ENCODE results near the gene TAL2. TPM values are rescaled to one million over a fixed set of nuclear protein-coding genes. Genes with fewer than 3 reads are reported as not detected.

Gene TAL2
- total RNA-seq = 1 to 10 TPM in 1 of 4 donors, not detected in 3; 1.1 TPM

GRCh38 chr9:105662184-105663104, at the start of gene TAL2:
TAL2 (plus strand) TSS chr9:105662457; CDS start chr9:105662497, 40 bp downstream.
- no peak for TF ChIP-seq CTCF (IDR thresholded peaks at IDR 0.05)
- ATAC-seq (ENCODE audit: low FRiP score) = no peak
- no peak for DNase-seq (ENCODE audit: low spot score)

GRCh38 chr9:105621001-105621400, 41.3 kb upstream of the TAL2 start:
- TF ChIP-seq CTCF (IDR thresholded peaks at IDR 0.05) = no peak
- ATAC-seq (ENCODE audit: low FRiP score) = no peak
- no peak for DNase-seq (ENCODE audit: low spot score)

GRCh38 chr9:105625088-105625487, 37.2 kb upstream of the TAL2 start:
- no peak for TF ChIP-seq CTCF (IDR thresholded peaks at IDR 0.05)
- no peak for ATAC-seq (ENCODE audit: low FRiP score)
- DNase-seq (ENCODE audit: low spot score) = no peak

- DNase-seq (ENCODE audit: low spot score) (no peak), ATAC-seq (ENCODE audit: low FRiP score) (no peak)
- TF ChIP-seq CTCF (IDR thresholded peaks at IDR 0.05) = no peak
These were observed 29.4 kb upstream of the TAL2 start for GRCh38 chr9:105632807-105633206.

- no peak for ATAC-seq (ENCODE audit: low FRiP score)
- no peak for TF ChIP-seq CTCF (IDR thresholded peaks at IDR 0.05)
- DNase-seq (ENCODE audit: low spot score) = no peak
These were observed 28.8 kb upstream of the TAL2 start for GRCh38 chr9:105633411-105633810.

- TF ChIP-seq CTCF (IDR thresholded peaks at IDR 0.05) = no peak
- ATAC-seq (ENCODE audit: low FRiP score) = no peak
- DNase-seq (ENCODE audit: low spot score) = no peak
These were observed 25.9 kb upstream of the TAL2 start for GRCh38 chr9:105636331-105636730.
